ENCODE measurements around the gene AS3MT. TPM values are rescaled to one million over a fixed set of nuclear protein-coding genes. Genes with fewer than 3 reads are reported as not detected.
"Not testable (repeated sequence)": the region's sequence is repeated elsewhere in the genome, so short reads cannot be mapped to it uniquely, and the experiment has no call there.

Gene AS3MT
- total RNA-seq, 2 experiments from 2014 or later: 0.52 to 0.68 TPM

DNA sequence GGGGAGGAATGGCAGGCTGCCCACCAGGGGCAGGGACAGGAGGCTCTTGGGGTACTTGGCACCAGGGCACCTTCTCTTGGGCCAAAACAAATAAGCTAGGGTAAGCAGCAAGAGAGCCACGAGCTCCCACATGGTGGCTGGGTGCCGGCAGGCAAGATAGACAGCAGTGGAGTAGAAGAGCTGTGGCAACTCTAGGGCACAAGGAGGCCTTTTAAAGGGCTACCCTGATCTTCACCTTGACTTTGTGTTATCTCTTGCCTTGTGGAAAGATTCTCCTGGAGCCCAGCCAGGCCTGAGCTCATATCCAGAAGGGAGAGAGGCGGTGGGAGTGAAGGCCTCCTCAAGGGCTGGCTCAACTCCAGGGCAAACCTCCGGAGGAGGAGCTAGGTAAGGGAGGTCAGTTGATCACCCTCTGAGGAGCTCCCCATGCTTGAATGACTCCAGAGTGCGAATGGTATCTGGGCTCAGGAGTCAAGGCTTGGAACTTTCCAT lies 32.0 kb upstream of the AS3MT start, which contains the start of gene CYP17A1:
Gene CYP17A1 (minus strand): TSS at position 184 of the 492 bp plus-strand sequence. CDS start 52 bp downstream, at position 132.
- ChIA-PET POLR2A (no interaction called here), CTCF (interaction anchor here (0.6 to 4.2 kb wide), 8 partner anchors 10 to 497 kb away, joined by 3 to 41 read pairs (median 4); no protein-coding TSS in a partner anchor)
- ATAC-seq: no peak

DNA sequence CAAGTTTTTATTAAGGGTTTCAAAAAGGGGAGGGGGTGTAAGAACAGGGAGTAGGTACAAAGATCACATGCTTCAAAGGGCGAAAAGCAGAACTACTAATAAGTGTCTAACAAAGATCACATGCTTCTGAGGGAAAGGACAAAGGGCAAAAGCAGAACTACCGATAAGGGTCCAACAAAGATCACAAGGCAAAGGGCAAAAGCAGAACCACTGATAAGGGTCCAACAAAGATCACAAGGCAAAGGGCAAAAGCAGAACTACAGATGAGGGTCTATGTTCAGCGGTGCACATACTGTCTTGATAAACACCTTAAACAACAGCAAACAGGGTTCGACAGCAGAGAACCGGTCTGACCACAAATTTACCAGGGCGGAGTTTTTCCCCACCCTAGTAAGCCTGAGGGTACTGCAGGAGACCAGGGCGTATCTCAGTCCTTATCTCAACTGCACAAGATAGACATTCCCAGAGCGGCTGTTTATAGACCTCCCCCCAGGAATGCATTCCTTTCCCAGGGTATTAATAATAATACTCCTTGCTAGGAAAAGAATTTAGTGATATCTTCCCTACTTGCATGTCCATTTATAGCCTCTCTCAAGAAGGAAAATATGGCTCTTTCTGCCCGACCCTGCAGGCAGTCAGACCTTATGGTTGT lies 30.9 kb upstream of the AS3MT start:
- H3K9me3 Mint-ChIP-seq (ENCODE audit: insufficient read depth); ATAC-seq; H3K36me3 Mint-ChIP-seq (ENCODE audit: low read depth); POLR2A ChIA-PET; DNase-seq; H3K4me3 Mint-ChIP-seq; H3K27ac Mint-ChIP-seq; CTCF ChIA-PET; H3K4me1 Mint-ChIP-seq (ENCODE audit: low read depth): not testable (repeated sequence)
- peaks cover 14% of the 10 kb centered on the region for H3K27me3 Mint-ChIP-seq (ENCODE audit: low read depth)

More for the DNA sequence above, 32.0 kb upstream of the AS3MT start, which contains the start of gene CYP17A1:
- H3K27ac Mint-ChIP-seq: no peak within 1 kb of the TSS
- DNase-seq: no peak
- no peaks in the 10 kb centered on the region for H3K36me3 Mint-ChIP-seq (ENCODE audit: low read depth)
- H3K4me1 Mint-ChIP-seq (ENCODE audit: low read depth): no peaks in the 10 kb centered on the region
- H3K27me3 Mint-ChIP-seq (ENCODE audit: low read depth): peaks cover 14% of the 10 kb centered on the region
- H3K9me3 Mint-ChIP-seq (ENCODE audit: insufficient read depth): no peaks in the 10 kb centered on the region
- H3K4me3 Mint-ChIP-seq: no peak within 1 kb of the TSS

DNA sequence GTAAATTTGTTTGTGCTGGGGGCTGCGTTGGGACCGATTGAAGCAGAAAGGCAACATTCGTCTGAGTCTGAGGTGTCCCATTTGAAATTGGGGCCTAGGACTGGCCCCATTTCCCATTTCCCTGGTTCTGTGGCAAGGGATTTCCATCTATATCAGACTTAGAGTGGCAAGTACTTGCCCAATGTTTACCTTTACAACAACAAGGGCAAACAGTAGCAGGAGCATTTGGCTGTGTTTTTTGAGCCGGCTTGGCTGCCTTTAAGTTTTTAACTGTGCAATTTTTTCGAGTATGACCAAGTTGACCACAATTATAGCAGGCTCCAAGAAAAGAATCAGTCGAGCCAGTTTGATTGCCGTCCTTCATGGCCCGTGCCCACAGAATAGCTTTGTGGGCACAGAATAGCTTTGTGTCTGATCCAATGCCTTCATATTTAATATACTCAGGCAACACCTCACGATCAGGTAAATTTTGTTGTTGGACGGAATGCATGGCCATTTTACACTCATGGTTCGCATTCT lies 27.4 kb upstream of the AS3MT start:
- Mint-ChIP-seq H3K4me3 (no peak overlapping the region), H3K4me1 (ENCODE audit: low read depth) (no peaks in the 10 kb centered on the region), H3K9me3 (ENCODE audit: insufficient read depth) (no peaks in the 10 kb centered on the region), H3K36me3 (ENCODE audit: low read depth) (no peaks in the 10 kb centered on the region), H3K27ac (no peak overlapping the region), H3K27me3 (ENCODE audit: low read depth) (peaks cover 14% of the 10 kb centered on the region)
- POLR2A ChIA-PET: no interaction called here
- CTCF ChIA-PET: interaction anchor here (1.2 kb wide), 1 partner anchor 60 kb away, joined by 4 read pairs; no protein-coding TSS in a partner anchor
- DNase-seq: no peak
- ATAC-seq: no peak

DNA sequence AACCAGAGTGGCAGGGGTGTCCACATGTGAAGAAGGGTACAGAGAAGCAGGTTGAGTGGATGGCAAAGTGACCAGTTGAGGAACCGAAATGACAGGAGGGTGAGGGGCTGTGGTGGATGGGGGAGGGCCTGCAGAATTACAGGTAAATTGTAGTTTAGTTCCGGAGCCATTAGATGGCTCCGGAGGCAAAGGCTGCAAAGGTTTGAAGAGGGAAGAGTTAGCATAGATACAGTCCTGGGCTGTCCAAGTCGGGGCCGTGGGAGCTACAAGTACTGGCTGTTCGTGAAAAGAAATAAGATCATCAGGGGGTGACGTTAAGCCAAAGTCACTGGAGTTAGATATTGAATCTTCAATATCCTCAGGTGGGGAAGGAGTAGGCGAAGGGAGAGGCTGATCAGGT lies 26.1 kb upstream of the AS3MT start:
- H3K36me3 Mint-ChIP-seq (ENCODE audit: low read depth); DNase-seq; H3K4me3 Mint-ChIP-seq; POLR2A ChIA-PET; H3K27ac Mint-ChIP-seq; H3K4me1 Mint-ChIP-seq (ENCODE audit: low read depth); CTCF ChIA-PET; H3K9me3 Mint-ChIP-seq (ENCODE audit: insufficient read depth); ATAC-seq: not testable (repeated sequence)
- peaks cover 13% of the 10 kb centered on the region for H3K27me3 Mint-ChIP-seq (ENCODE audit: low read depth)

DNA sequence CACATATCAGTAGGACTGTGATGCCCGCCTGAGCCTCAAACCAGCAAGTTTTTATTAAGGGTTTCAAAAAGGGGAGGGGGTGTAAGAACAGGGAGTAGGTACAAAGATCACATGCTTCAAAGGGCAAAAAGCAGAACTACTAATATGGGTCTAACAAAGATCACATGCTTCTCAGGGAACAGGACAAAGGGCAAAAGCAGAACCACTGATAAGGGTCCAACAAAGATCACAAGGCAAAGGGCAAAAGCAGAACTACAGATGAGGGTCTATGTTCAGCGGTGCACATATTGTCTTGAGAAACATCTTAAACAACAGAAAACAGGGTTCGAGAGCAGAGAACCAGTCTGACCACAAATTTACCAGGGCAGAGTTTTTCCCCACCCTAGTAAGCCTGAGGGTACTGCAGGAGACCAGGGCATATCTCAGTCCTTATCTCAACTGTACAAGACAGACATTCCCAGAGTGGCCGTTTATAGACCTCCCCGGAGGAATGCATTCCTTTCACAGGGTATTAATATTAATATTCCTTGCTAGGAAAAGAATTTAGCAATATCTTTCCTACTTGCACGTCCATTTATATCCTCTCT lies 25.0 kb upstream of the AS3MT start:
- CTCF ChIA-PET; ATAC-seq; H3K36me3 Mint-ChIP-seq (ENCODE audit: low read depth); DNase-seq; H3K27ac Mint-ChIP-seq; POLR2A ChIA-PET; H3K9me3 Mint-ChIP-seq (ENCODE audit: insufficient read depth); H3K4me1 Mint-ChIP-seq (ENCODE audit: low read depth); H3K4me3 Mint-ChIP-seq: not testable (repeated sequence)
- peaks cover 12% of the 10 kb centered on the region for H3K27me3 Mint-ChIP-seq (ENCODE audit: low read depth)

DNA sequence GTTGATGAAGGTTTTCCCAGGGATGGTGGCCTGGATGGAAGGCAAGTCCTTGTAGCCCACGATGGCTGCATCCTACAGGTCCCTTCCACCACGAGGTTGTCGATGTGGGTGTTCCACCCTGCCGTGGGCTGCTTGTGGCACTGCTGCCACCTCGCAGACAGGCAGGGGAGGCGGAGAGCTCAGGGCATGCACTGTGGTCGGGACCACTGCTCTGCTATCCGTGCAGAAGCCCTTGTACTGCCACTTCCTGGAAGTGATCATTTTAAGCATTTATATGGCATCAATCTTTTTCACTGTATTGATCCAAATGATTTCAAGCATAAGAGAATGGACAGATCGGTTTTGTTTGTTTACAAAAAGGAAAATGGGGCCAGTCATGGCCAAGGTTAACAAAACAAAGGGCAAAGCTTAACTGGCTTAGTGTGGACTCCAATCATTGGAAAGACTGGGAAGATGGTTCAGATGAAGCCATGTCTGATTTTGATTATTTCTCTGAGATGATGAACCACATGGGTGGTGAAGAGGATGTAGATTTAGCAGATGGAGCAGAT lies 23.8 kb upstream of the AS3MT start:
- no peaks in the 10 kb centered on the region for H3K36me3 Mint-ChIP-seq (ENCODE audit: low read depth)

DNA sequence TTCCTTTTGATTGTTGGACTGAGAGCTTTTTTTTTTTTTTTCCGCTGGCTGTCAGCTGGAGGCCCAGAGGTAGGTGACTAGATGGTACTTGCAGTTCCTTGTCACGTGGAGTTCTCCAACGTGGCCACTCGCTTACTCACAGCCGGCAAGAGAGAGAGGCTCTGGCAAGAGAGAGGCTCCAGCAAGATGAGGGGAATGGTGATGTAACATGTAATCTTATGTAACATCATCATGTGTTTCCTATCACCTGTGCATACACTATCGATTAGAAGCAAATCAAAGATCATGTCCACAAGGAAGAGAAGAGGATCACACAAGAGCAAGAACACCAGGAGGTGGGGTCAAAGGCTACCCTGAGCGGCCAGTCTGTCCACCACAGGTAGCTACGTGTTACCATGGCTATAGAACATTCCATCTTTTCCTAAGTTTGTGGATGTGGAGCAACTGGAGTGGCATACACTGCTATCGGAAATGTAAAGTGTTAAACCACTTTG lies 19.2 kb upstream of the AS3MT start:
- ChIA-PET POLR2A (no interaction called here), CTCF (interaction anchor here (1.5 to 1.6 kb wide), 2 partner anchors 51 to 67 kb away, joined by 3 to 4 read pairs; no protein-coding TSS in a partner anchor)
- ATAC-seq: no peak
- DNase-seq: no peak
- H3K27me3 Mint-ChIP-seq (ENCODE audit: low read depth): peaks cover 2% of the 10 kb centered on the region
- peaks cover 5% of the 10 kb centered on the region for H3K4me1 Mint-ChIP-seq (ENCODE audit: low read depth)
- H3K36me3 Mint-ChIP-seq (ENCODE audit: low read depth): no peaks in the 10 kb centered on the region
- H3K9me3 Mint-ChIP-seq (ENCODE audit: insufficient read depth): no peaks in the 10 kb centered on the region
- H3K4me3 Mint-ChIP-seq: no peak overlapping the region
- H3K27ac Mint-ChIP-seq: no peak overlapping the region

More for the DNA sequence above, 23.8 kb upstream of the AS3MT start:
- Mint-ChIP-seq H3K4me3 (no peak overlapping the region), H3K27ac (no peak overlapping the region), H3K27me3 (ENCODE audit: low read depth) (peaks cover 7% of the 10 kb centered on the region), H3K9me3 (ENCODE audit: insufficient read depth) (no peaks in the 10 kb centered on the region), H3K4me1 (ENCODE audit: low read depth) (no peaks in the 10 kb centered on the region)
- no peak for ATAC-seq
- DNase-seq: no peak
- ChIA-PET CTCF (interaction anchor here (3.2 kb wide), 1 partner anchor 57 kb away, joined by 11 read pairs; no protein-coding TSS in a partner anchor), POLR2A (interaction anchor here (0.6 to 0.7 kb wide), 2 partner anchors 49 to 734 kb away, joined by 3 read pairs; no protein-coding TSS in a partner anchor)

DNA sequence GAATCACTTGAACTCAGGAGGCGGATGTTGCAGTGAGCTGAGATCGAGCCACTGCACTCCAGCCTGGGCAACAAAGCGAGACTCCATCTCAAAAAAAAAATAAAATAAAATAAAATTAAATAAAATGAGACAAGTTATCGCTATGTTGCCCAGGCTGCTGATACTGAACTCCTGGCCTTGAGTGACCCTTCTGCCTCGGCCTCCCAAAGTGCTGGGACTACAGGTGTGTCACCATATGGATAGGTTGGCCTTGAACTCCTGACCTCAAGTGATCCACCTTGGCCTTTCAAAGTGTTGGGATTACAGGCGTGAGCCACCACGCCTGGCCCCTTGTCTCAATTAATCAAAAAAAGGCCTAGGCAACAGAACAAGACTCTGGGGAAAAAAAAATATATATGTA lies 16.0 kb upstream of the AS3MT start:
- H3K4me1 Mint-ChIP-seq (ENCODE audit: low read depth): peaks cover 12% of the 10 kb centered on the region
- H3K27me3 Mint-ChIP-seq (ENCODE audit: low read depth); H3K4me3 Mint-ChIP-seq; ATAC-seq; H3K36me3 Mint-ChIP-seq (ENCODE audit: low read depth); DNase-seq; H3K27ac Mint-ChIP-seq; POLR2A ChIA-PET; H3K9me3 Mint-ChIP-seq (ENCODE audit: insufficient read depth): not testable (repeated sequence)
- CTCF ChIA-PET: interaction anchor here (2.7 kb wide), 1 partner anchor 48 kb away, joined by 12 read pairs; no protein-coding TSS in a partner anchor

DNA sequence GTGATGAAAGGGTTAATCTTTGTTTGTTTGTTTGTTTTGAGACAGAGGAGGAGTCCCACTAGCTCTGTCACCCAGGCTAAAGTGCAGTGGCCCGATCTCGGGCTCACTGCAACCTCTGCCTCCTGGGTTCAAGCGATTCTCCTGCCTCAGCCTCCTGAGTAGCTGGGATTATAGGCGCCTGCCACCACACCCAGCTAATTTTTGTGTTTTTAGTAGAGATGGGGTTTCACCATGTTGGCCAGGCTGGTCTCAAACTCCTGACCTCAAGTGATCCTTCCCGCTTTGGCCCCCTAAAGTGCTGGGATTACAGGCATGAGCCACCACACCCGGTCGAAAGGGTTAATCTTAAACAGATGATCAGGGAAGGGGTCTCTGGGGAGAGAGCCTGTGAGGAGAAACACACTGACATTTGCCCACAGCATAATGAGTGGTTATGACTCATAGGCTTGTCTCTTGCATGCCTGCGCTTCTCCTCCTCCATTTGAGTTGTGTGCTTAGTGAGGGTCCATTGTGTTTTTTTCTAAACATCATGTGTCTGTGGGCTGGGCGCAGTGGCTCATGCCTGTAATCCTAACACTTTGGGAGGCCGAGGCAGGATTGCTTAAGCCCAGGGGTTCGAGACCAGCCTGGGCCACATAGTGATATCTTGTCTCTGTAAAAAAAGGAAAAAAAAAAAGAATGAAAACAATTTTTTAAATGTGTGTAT lies 13.4 kb upstream of the AS3MT start:
- CTCF ChIA-PET: interaction anchor here (1.4 to 2.7 kb wide), 2 partner anchors 45 to 61 kb away, joined by 3 to 12 read pairs; no protein-coding TSS in a partner anchor

DNA sequence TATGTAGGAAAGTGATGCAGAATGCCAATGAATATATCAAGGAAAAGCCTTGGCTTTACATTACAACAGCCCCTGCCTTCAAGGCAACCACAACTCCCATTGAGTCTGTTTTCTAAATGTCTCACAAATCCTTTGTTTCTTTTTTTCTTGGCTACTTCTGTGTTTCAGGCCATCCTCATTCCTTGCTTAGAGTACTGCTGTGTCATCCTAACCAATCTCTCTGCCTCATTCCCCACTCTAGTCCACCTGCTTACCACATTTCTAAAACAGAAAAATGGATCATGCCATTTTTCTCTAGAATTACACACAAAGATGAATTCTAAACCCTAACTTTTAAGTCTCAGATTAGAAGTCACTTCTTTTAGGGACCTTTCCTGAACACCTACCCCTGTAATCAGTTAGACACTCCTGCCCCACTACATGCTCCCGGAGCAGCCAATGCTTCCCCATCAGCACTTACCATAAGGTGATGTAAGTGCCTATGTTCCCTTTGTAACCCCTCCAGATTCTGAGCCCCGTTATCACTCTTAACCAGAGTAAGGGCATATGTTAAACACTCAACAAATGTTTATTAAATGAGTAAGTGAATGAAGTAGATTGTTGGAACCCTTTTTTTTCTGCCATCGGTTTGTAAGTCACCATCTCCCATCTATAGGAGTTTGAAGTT lies 12.4 kb upstream of the AS3MT start:
- ATAC-seq (no peak), DNase-seq (no peak)
- CTCF ChIA-PET: no interaction called here
- Mint-ChIP-seq H3K4me3 (no peak overlapping the region), H3K9me3 (ENCODE audit: insufficient read depth) (no peaks in the 10 kb centered on the region), H3K27ac (no peak overlapping the region), H3K4me1 (ENCODE audit: low read depth) (peaks cover 12% of the 10 kb centered on the region), H3K36me3 (ENCODE audit: low read depth) (peaks cover 4% of the 10 kb centered on the region), H3K27me3 (ENCODE audit: low read depth) (no peaks in the 10 kb centered on the region)
- POLR2A ChIA-PET: interaction anchor here (0.7 kb wide), 1 partner anchor 266 kb away, joined by 6 read pairs; no protein-coding TSS in a partner anchor

More for the DNA sequence above, 13.4 kb upstream of the AS3MT start:
- H3K4me3 Mint-ChIP-seq: peak overlapping the region; percentile 18
- not testable (repeated sequence) for H3K36me3 Mint-ChIP-seq (ENCODE audit: low read depth); DNase-seq; H3K27me3 Mint-ChIP-seq (ENCODE audit: low read depth); ATAC-seq; H3K27ac Mint-ChIP-seq; H3K9me3 Mint-ChIP-seq (ENCODE audit: insufficient read depth)
- peaks cover 12% of the 10 kb centered on the region for H3K4me1 Mint-ChIP-seq (ENCODE audit: low read depth)
- POLR2A ChIA-PET: interaction anchor here (0.7 to 1.6 kb wide), 2 partner anchors 267 to 337 kb away, joined by 4 to 6 read pairs; no protein-coding TSS in a partner anchor

DNA sequence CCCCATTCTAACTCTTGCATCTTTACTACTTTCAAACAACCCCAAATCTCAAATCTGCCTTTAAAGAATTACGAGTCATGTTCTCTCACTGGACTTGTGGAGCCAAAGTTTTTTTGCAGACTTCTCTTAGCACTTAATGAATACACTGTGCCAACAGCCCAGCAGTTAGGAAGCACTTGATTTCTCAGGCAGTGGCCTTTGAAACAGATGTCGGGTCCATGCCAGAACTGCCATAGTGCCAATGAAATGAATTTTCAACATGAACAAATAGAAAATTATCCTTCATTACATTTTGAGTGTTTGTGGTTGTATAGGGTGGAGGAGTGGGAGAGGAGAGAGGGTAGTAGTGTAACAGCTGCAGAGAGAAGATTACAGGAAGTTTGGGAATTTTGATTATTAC lies 9.4 kb upstream of the AS3MT start:
- Mint-ChIP-seq H3K36me3 (ENCODE audit: low read depth) (peaks cover 11% of the 10 kb centered on the region), H3K27me3 (ENCODE audit: low read depth) (no peaks in the 10 kb centered on the region), H3K27ac (no peak overlapping the region), H3K4me3 (no peak overlapping the region), H3K9me3 (ENCODE audit: insufficient read depth) (no peaks in the 10 kb centered on the region), H3K4me1 (ENCODE audit: low read depth) (peaks cover 8% of the 10 kb centered on the region)
- no peak for DNase-seq
- ChIA-PET POLR2A (no interaction called here), CTCF (no interaction called here)
- no peak for ATAC-seq

Data from activated CD8-positive, alpha-beta T cell treated with anti-CD3 and anti-CD28 coated beads, Interleukin-2, amount 10 ng/mL, durations not matched to agents 7 days and 5 days (primary cell).